HG03135 (cell line): Measurements from ENCODE around the gene C16orf46.

Experiments used
- ATAC-seq: cut with Tn5 transposase; IDR thresholded peaks from one replicate; pipeline ENCODE4 v1.9.1; 2021; ENCODE audit warnings: mild to moderate bottlenecking, moderate library complexity; ENCODE audit not compliant: unreplicated experiment

C16orf46 gene

GRCh38 chr16:81076566-81077075, 417 bp downstream of the C16orf46 start:
- ATAC-seq, result peak; percentile 75

DNA sequence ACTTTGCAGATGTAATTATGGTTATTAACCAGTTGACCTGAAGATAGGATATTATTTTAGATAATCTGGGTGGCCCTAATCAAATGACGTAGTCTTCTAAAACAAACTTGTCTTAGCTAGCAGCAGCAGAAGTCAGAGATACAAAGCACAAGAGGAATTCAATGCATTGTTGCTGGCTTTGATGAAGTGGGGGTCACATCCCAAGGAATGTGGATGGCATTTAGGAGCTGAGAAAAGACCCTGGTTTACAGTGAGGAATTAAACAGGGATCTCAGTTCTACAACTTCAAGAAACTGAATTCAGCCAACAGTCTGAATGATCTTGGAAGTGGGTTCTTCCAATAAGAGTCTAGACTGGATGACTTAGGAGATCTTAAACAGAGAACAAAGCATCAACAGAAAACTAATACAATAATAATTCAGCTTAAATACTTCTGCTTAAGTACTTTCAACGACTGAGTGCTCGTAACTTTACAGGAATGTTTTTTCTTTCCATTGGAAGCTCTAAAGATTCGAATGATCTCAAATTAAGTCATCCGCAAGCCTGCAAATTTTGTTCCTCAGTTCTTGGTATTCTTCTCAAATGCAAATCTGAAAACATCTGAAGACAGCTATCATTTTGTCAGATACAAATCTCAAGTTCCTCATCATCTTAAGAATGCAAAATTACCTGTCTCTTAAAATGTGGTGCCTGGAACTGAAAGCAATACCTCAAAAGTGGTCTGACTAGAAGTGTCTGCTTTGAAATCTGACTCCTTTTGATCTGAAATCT, 3.3 kb downstream of the C16orf46 start:
- ATAC-seq, result no peak

- ATAC-seq, result no peak
Observed at GRCh38 chr16:81071805-81072204, 5.2 kb downstream of the C16orf46 start.

- ATAC-seq, result no peak
Observed at GRCh38 chr16:81070979-81071378, 6.1 kb downstream of the C16orf46 start.

DNA sequence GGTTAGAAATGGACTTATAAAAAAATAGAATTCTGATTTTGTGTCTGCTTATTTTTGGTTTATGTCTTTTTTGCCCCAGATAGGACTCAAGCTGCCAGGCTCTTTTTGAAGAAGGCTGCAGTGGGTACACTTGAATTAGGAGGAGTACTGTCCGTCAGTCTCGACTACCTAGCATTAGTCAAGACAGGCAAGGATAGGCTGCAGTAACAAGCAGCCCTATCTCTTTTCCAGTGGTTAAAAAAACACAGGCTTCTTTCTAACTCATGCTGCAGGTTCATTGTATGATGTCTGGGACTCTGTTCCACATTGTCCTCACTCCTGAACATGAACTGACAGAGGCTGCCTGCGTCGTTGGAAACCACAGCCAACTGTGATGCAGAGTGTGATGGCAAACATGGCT, 8.0 kb downstream of the C16orf46 start:
- ATAC-seq, result no peak

- ATAC-seq, result no peak
Observed at GRCh38 chr16:81067166-81067565, 9.9 kb downstream of the C16orf46 start.

- ATAC-seq, result no peak
Observed at GRCh38 chr16:81066681-81067080, 10.4 kb downstream of the C16orf46 start.

GRCh38 chr16:81061871-81062608, 15.0 kb downstream of the C16orf46 start:
- ATAC-seq, result no peak

DNA sequence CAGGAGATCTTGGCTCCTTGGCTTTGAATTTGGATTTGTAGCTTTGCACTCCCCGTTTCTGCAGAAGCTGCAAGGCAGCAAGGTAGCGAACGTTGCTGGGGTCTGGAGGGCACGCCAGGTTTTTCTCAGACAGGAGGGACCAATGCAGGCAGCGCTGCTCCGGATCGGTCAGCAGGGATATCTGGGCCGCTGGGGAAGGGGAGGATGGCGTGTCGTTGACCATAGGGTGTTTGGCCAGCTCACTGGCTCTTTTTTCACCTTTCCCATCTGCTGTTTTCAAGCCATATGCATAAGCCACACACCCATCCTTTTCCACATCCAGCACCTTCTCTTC, 15.8 kb downstream of the C16orf46 start:
- ATAC-seq, result no peak

DNA sequence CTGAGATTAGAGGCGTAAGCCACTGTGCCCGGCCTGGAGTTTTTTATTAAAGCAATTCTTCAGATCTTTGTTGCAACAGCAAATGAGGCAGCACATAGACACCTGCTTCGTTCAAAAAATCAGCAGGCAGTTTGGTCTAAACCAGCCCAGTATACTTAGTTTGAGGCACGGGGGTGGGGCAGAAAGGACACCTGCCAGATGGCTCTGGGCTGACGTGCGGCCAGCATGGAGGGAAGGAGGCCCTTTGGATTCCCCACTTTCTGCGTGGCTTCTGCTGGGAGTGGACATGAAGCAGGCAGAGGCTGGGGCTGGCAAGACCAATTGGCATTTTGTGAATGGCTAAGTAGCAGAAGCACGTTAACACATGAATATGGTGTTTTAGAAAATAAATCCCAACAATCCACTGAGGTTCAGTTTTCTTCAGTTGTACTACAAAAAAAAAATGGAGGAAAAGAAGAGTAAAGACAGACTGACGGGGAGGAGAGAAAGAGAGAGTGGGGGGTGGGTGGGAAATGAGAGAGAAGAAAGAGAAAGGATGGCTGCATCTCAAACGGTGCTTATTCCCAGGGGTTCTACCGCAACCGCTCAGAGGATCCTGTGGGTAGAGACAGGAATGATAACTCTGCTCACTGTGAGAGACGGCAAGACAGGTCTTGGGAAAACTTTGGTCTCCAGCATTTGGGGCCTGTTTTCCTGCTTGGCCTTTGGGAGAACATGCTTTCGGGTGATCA, 16.3 kb downstream of the C16orf46 start:
- no peak for ATAC-seq

DNA sequence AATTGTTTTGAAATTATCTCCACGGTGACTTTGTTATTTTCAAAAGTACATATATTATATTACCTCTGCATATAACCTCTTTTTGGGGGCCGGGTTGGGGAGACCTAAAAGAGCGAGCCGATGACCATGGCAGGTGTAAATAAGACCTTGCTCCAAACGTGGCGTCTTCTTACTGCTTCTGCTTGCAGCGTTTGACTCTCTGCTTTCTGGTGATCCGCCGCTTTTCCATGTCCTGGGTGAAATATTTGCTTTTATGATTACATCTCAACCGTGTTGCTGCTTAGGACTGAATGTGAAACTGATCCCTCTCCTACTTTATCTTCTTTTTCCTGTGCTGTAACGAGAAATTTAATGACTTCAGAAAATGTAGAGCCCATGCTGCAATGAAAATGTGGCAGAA, 23.3 kb downstream of the C16orf46 start:
- no peak for ATAC-seq

DNA sequence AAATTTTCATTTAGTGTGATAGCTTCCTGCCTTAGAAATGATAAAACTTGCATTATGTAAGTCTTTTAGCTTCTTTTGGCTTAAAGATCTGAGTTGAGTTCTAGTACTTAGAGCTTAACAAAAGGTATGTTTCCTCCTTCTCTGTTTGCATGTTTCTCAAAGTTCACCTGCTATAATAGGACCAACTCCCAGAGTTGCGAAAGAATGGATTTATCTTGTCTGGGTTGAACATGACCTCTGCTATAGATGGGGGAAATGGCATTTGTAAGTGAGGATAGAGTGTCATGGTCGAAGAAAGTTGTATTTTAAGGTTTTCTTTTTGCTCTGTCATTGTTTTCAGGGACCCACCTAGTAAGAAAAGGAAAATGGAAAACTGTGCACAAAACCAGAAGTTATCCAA, 34.2 kb downstream of the C16orf46 start:
- ATAC-seq, result no peak

DNA sequence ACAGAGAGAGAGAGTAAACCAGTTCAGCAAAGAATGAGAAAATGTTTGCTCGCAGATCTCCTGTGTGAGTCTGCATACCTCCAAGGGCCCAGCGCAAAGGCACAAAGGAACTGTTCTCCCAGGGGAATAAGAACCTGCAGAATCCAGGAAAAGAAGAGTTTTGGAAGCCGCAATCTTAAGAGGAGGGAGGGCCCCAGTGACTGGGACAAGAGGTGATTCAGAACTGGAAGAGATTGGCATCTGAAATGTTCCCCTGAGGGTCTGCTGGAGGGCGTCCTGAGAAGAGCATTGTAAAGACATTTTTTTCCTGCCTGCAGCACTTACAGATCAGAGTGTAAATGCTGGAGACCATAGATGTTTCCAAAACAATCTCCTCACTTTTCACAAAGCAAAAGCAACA, 35.3 kb downstream of the C16orf46 start:
- no peak for ATAC-seq

- ATAC-seq, result no peak
Observed at GRCh38 chr16:81040842-81041241, 36.2 kb downstream of the C16orf46 start.

- no peak for ATAC-seq
Observed at GRCh38 chr16:81040131-81040530, 36.9 kb downstream of the C16orf46 start.

- no peak for ATAC-seq
Observed at GRCh38 chr16:81036751-81037350, 40.2 kb downstream of the C16orf46 start.

DNA sequence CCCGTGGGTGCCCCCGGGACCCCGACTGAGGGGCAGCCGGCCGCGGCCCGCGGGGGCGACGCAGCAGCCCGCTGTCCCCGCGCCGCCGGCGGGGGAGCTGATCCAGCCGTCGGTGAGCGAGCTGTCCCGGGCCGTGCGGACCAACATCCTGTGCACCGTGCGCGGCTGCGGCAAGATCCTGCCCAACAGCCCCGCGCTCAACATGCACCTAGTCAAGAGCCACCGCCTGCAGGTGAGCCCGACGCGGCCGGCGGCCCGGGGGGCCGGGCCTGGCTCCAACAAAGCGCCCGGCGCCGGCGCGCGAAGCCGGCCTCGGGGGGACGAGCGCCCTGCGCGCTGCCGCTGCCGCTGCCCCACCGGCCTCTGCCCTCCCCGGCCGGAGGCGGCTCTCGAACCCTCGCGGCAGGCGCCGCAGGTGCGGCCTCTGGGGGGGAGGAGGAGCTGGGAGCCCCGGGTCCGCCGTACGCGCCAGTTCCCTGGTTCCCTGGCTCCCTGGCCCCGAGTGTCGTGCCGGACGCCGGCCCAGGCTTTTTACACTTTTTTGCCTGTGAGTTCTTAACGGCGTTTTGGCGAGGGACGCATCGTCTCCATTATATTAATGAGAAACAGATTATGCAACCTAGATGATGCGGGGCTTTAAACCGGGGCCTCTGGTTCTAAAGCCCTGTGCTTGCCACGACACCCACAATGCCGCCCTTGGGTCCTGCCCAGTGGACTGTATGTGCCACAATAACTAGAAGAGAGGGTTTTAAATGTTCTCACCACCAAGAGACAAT, 40.9 kb downstream of the C16orf46 start:
- ATAC-seq, result peak; percentile 53

GRCh38 chr16:81035398-81035974, 41.6 kb downstream of the C16orf46 start, which contains the start of gene ATMIN:
Gene ATMIN (plus strand): TSS chr16:81035842. CDS start chr16:81035871, 29 bp downstream.
- peak; percentile 88 for ATAC-seq

- no peak for ATAC-seq
Observed at GRCh38 chr16:81029930-81030604, 47.0 kb downstream of the C16orf46 start.
